ENCODE measurements around the gene CCIN.

The CCIN gene

GRCh38 chr9:36140086-36141084, 28.8 kb upstream of the CCIN start:
- DNase-seq (ENCODE audit: low read depth), result no peak
- no peak for TF ChIP-seq CTCF (IDR thresholded peaks at IDR 0.05; ENCODE audit: low read length, missing control alignments)
- H3K4me3 ChIP-seq (replicated peaks; ENCODE audit: low read depth, low read length), result no peak overlapping the region

GRCh38 chr9:36141288-36141687, 27.9 kb upstream of the CCIN start:
- no peak overlapping the region for H3K4me3 ChIP-seq (replicated peaks; ENCODE audit: low read depth, low read length)
- TF ChIP-seq CTCF (IDR thresholded peaks at IDR 0.05; ENCODE audit: low read length, missing control alignments), result peak; percentile 49
- peak; percentile 50 for DNase-seq (ENCODE audit: low read depth)

GRCh38 chr9:36141761-36142160, 27.4 kb upstream of the CCIN start:
- DNase-seq (ENCODE audit: low read depth), result no peak
- H3K4me3 ChIP-seq (replicated peaks; ENCODE audit: low read depth, low read length), result no peak overlapping the region
- no peak for TF ChIP-seq CTCF (IDR thresholded peaks at IDR 0.05; ENCODE audit: low read length, missing control alignments)

GRCh38 chr9:36142510-36143244, 26.5 kb upstream of the CCIN start:
- no peak for DNase-seq (ENCODE audit: low read depth)

GRCh38 chr9:36143245-36143641, 25.9 kb upstream of the CCIN start:
- H3K4me3 ChIP-seq (replicated peaks; ENCODE audit: low read depth, low read length), result no peak overlapping the region
- DNase-seq (ENCODE audit: low read depth), result no peak

More at GRCh38 chr9:36142510-36143244, 26.5 kb upstream of the CCIN start:
- H3K4me3 ChIP-seq (replicated peaks; ENCODE audit: low read depth, low read length), result no peak overlapping the region
- no peak for TF ChIP-seq CTCF (IDR thresholded peaks at IDR 0.05; ENCODE audit: low read length, missing control alignments)

More at GRCh38 chr9:36143245-36143641, 25.9 kb upstream of the CCIN start:
- no peak for TF ChIP-seq CTCF (IDR thresholded peaks at IDR 0.05; ENCODE audit: low read length, missing control alignments)

Data from fibroblast of pulmonary artery (primary cell).